Adrenal gland (tissue), 12 donors: Measurements from ENCODE around the gene TIMP3. TPM values are rescaled to one million over a fixed set of nuclear protein-coding genes. Genes with fewer than 3 reads are reported as not detected.

Experiments used
- DNase-seq, 7 donors: peaks; one replicate each; pipeline ENCODE4 v3.0.0-alpha.2; 2019 to 2020
- H3K27ac ChIP-seq, 5 donors: fragments of 200-600 bp; sonication (generic) in 4 of 5; 1 replicate in 3 of 5; 2 replicates in 2 of 5; pipeline versions ENCODE4 v1.5.1 to v1.8.0; 2016 to 2020; ENCODE audit warnings: mild to moderate bottlenecking in 1 of 5
- H3K27me3 ChIP-seq: fragments of 200-600 bp; 2 replicates; pipeline ENCODE4 v1.8.0; 2021
- H3K36me3 ChIP-seq, 2 donors: fragments of 200-600 bp; replicated peaks in 1 of 2; 1 replicate in 1 of 2; 2 replicates in 1 of 2; pipeline versions ENCODE4 v1.5.1 to v1.8.0; 2018 to 2022
- H3K4me1 ChIP-seq, 2 donors: fragments of 200-600 bp; replicated peaks in 1 of 2; 1 replicate in 1 of 2; 2 replicates in 1 of 2; pipeline versions ENCODE4 v1.5.1 to v1.8.0; 2018 to 2021
- H3K4me3 ChIP-seq, 4 donors: fragments of 200-600 bp; sonication (generic) in 3 of 4; one replicate each; pipeline ENCODE4 v1.5.1; 2016 to 2018
- H3K9me3 ChIP-seq, 3 donors: fragments of 200-600 bp; sonication (generic) in 1 of 3; replicated peaks in 1 of 3; 1 replicate in 2 of 3; 2 replicates in 1 of 3; pipeline versions ENCODE4 v1.5.1 to v1.8.0; 2016 to 2021
- CTCF ChIP-seq, 6 experiments: fragments of 450-650 bp in 4 of 6; fragments of 200-600 bp in 2 of 6; sonication (generic) in 1 of 6; IDR thresholded peaks; 1 replicate in 5 of 6; 2 replicates in 1 of 6; pipeline versions ENCODE4 v1.5.1 to v1.8.0; 2016 to 2021; ENCODE audit warnings: antibody characterized with exemption in 6 of 6, mild to moderate bottlenecking in 2 of 6, moderate library complexity in 1 of 6
- POLR2A ChIP-seq, 2 donors: fragments of 450-650 bp; IDR thresholded peaks; one replicate each; pipeline ENCODE4 v1.6.1; 2017; ENCODE audit warnings: antibody characterized with exemption in 2 of 2, mild to moderate bottlenecking in 2 of 2, moderate library complexity in 1 of 2
- WGBS, 4 donors: extraction: QIAGEN DNeasy Blood & Tissue Kit in 2 of 4; methylation state at CpG; one replicate each; pipeline versions ENCODE4 v1.1.5 to v1.1.7; 2013 to 2017; 5-methylcytosine and 5-hydroxymethylcytosine counted together
- intact Hi-C, 2 donors: fragments of 100-400 bp; cut with DNase I; formaldehyde crosslinking; loops; one replicate each; pipeline versions ENCODE4 v1.14.1 to v1.15.0; 2022 to 2023
- polyA plus RNA-seq, 3 donors: library from polyadenylated mRNA; stranded (reverse); fragments of 200-250 nt in 2 of 3; fragments of 350-450 nt in 1 of 3; fragmentation: Illumina TruSeq in 1 of 3; extraction: RNeasy Lipid Tissue Mini Kit (QIAGEN cat#74804) in 1 of 3; gene quantifications; one replicate each; pipeline ENCODE4 v1.2.3, GENCODE V29; 2013 to 2014
- total RNA-seq, 9 donors: library from RNA; depleted of rRNA in 4 of 9; stranded (reverse); fragments of >200 nt in 4 of 9; fragments of 120-200 nt in 1 of 9; fragmentation: NEBNext Ultra II Directional in 1 of 9; extraction: Animal tissue kit (Norgen Biotek cat#: 25700) in 1 of 9; gene quantifications; one replicate each; pipeline versions ENCODE4 v1.1.0 to v1.2.4, GENCODE V29; 2013 to 2023
- donor health status: healthy with polysubstance abuse.
- donor health status: Bipolar disorder and iron deficiency.
- donor health status: DM: yes; HTN: yes; CAD: no.
- donor health status: DM: no; HTN: no; CAD: no.
- donor health status: DM: no; HTN: no; CAD: no.
- donor health status: DM: yes; HTN: yes; CAD: no.

The TIMP3 gene
- total and polyA plus RNA-seq, 12 donors = 78.0 to 677 (median 334) TPM

- H3K27ac ChIP-seq = no peak overlapping the region
- WGBS, 4 donors = 32 to 91% (median 68%) methylated on average over 1 to 2 of the region's 2 CpGs
- intact Hi-C loops = no loop called here
- H3K36me3 ChIP-seq = no peaks in the 10 kb centered on the region
- DNase-seq = no peak
- H3K9me3 ChIP-seq = no peaks in the 10 kb centered on the region
- no peak for TF ChIP-seq POLR2A (IDR thresholded peaks at IDR 0.05)
- no peak for TF ChIP-seq CTCF (IDR thresholded peaks at IDR 0.05)
- H3K27me3 ChIP-seq = no peaks in the 10 kb centered on the region
- peaks cover 10 to 17% of the 10 kb centered on the region in 2 donors for H3K4me1 ChIP-seq
- no peak overlapping the region for H3K4me3 ChIP-seq
Observed at GRCh38 chr22:32880061-32880460, 78.6 kb downstream of the TIMP3 start.

GRCh38 chr22:32880505-32880892, 79.0 kb downstream of the TIMP3 start:
- Histone ChIP-seq H3K4me1 (peaks cover 10 to 17% of the 10 kb centered on the region in 2 donors), H3K27me3 (no peaks in the 10 kb centered on the region), H3K27ac (peak overlapping the region in 3 of 5 donors; percentile 37 to 65 (median 62)), H3K9me3 (no peaks in the 10 kb centered on the region), H3K36me3 (no peaks in the 10 kb centered on the region), H3K4me3 (no peak overlapping the region)
- TF ChIP-seq POLR2A (IDR thresholded peaks at IDR 0.05) (no peak), CTCF (IDR thresholded peaks at IDR 0.05) (no peak)
- DNase-seq = no peak
- intact Hi-C loops = no loop called here
- 63 to 75% (median 69%) methylated on average over 7 of the region's 7 CpGs for WGBS, 4 donors

- H3K4me3 ChIP-seq = no peak overlapping the region
- 11 to 23% (median 15%) methylated on average over 11 to 20 of the region's 20 CpGs for WGBS, 4 donors
- DNase-seq = peak; percentile 86 to 94 (median 93)
- H3K27ac ChIP-seq = peak overlapping the region in 3 of 5 donors; percentile 37 to 65 (median 62)
- no peaks in the 10 kb centered on the region for H3K9me3 ChIP-seq
- TF ChIP-seq POLR2A (IDR thresholded peaks at IDR 0.05) (no peak), CTCF (IDR thresholded peaks at IDR 0.05) (no peak)
- intact Hi-C loops = no loop called here
- H3K4me1 ChIP-seq = peaks cover 10 to 17% of the 10 kb centered on the region in 2 donors
- no peaks in the 10 kb centered on the region for H3K36me3 ChIP-seq
- H3K27me3 ChIP-seq = no peaks in the 10 kb centered on the region
Observed at GRCh38 chr22:32880893-32881596, 79.5 kb downstream of the TIMP3 start.

GRCh38 chr22:32882360-32882755, 80.9 kb downstream of the TIMP3 start:
- WGBS, 4 donors = 71 to 86% (median 82%) methylated on average over 4 of the region's 4 CpGs
- DNase-seq = no peak
- H3K36me3 ChIP-seq = no peaks in the 10 kb centered on the region

More at GRCh38 chr22:32882360-32882755, 80.9 kb downstream of the TIMP3 start:
- TF ChIP-seq CTCF (IDR thresholded peaks at IDR 0.05) = no peak
- TF ChIP-seq POLR2A (IDR thresholded peaks at IDR 0.05) = no peak
- Histone ChIP-seq H3K27ac (no peak overlapping the region), H3K4me1 (peaks cover 10 to 13% of the 10 kb centered on the region in 2 donors), H3K9me3 (no peaks in the 10 kb centered on the region), H3K27me3 (no peaks in the 10 kb centered on the region), H3K4me3 (no peak overlapping the region)
- intact Hi-C loops = no loop called here
